ENCODE data around the gene FYN.

GRCh38 chr6:111653434-111653833, 219.8 kb downstream of the FYN start:
- TF ChIP-seq, protein P1, sequence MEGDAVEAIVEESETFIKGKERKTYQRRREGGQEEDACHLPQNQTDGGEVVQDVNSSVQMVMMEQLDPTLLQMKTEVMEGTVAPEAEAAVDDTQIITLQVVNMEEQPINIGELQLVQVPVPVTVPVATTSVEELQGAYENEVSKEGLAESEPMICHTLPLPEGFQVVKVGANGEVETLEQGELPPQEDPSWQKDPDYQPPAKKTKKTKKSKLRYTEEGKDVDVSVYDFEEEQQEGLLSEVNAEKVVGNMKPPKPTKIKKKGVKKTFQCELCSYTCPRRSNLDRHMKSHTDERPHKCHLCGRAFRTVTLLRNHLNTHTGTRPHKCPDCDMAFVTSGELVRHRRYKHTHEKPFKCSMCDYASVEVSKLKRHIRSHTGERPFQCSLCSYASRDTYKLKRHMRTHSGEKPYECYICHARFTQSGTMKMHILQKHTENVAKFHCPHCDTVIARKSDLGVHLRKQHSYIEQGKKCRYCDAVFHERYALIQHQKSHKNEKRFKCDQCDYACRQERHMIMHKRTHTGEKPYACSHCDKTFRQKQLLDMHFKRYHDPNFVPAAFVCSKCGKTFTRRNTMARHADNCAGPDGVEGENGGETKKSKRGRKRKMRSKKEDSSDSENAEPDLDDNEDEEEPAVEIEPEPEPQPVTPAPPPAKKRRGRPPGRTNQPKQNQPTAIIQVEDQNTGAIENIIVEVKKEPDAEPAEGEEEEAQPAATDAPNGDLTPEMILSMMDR (conservative IDR thresholded peaks at IDR 0.05), result no peak
- TF ChIP-seq ZFX (IDR thresholded peaks at IDR 0.05), result no peak

Measured in C4-2B (cell line).